K562 (cell line): ENCODE results near the gene CISD2. TPM values are rescaled to one million over a fixed set of nuclear protein-coding genes. Genes with fewer than 3 reads are reported as not detected.

Source experiments
- AFF4 ChIP-seq: sonication (generic); formaldehyde crosslinking; IDR thresholded peaks from 2 replicates; pipeline ENCODE4 v1.8.0; 2023; ENCODE audit warnings: mild to moderate bottlenecking, missing genetic modification reagents
- CBFA2T2 ChIP-seq: fragments of 450-650 bp; conservative IDR thresholded peaks from 2 replicates; pipeline ENCODE4 v1.6.1; 2017; ENCODE audit warnings: mild to moderate bottlenecking
- FOXP4 ChIP-seq: sonication (generic); formaldehyde crosslinking; IDR thresholded peaks from 2 replicates; pipeline ENCODE4 v1.8.0; 2022; ENCODE audit warnings: mild to moderate bottlenecking, missing genetic modification reagents, borderline replicate concordance
- PRDM10 ChIP-seq: fragments of 450-650 bp; IDR thresholded peaks from 2 replicates; pipeline ENCODE4 v1.6.1; 2018; ENCODE audit not compliant: partially characterized antibody
- RBM25 ChIP-seq: fragments of 200-400 bp; formaldehyde crosslinking; IDR thresholded peaks from 2 replicates; pipeline ENCODE4 v1.6.1; 2018; ENCODE audit warnings: low read length, low read depth, moderate library complexity; ENCODE audit not compliant: severe bottlenecking
- SIN3A ChIP-seq, 2 experiments: fragments of 150-350 bp in 1 of 2; IDR thresholded peaks; 2 replicates each; pipeline ENCODE4 v1.6.1; 2011 to 2016; ENCODE audit warnings: borderline replicate concordance in 2 of 2, low read depth in 2 of 2, low read length in 2 of 2, mild to moderate bottlenecking in 2 of 2, moderate library complexity in 2 of 2; ENCODE audit not compliant: control insufficient read depth in 1 of 2
- SRSF7 ChIP-seq: fragments of 200-400 bp; formaldehyde crosslinking; optimal IDR thresholded peaks from 2 replicates; pipeline ENCODE3; 2017; ENCODE audit warnings: mild to moderate bottlenecking, low read depth, low read length
- THRB ChIP-seq: fragments of 450-650 bp; formaldehyde crosslinking; conservative IDR thresholded peaks from 2 replicates; pipeline ENCODE4 v1.4.0; 2022; ENCODE audit warnings: mild to moderate bottlenecking, missing genetic modification characterization
- ZHX1 ChIP-seq: fragments of 150-350 bp; conservative IDR thresholded peaks from 2 replicates; pipeline ENCODE4 v1.6.1; 2014; ENCODE audit warnings: low read length
- ZNF197 ChIP-seq: fragments of 200-800 bp; sonication (Bioruptor generic); IDR thresholded peaks from 2 replicates; pipeline ENCODE4 v1.6.1; 2016; ENCODE audit warnings: low read depth, missing genetic modification characterization, missing compliant biosample characterization
- polyA plus RNA-seq, 8 experiments: library from polyadenylated mRNA; depleted of rRNA in 4 of 8; stranded (reverse) in 5 of 8; unstranded in 3 of 8; fragments of >200 nt; fragmentation: Nextera tagmentation in 2 of 8; fragmentation: Illumina TruSeq in 1 of 8; extraction: Ambion mirVana in 2 of 8; extraction: Trizol in 1 of 8; gene quantifications; 2 replicates each; pipeline versions ENCODE4 v1.2.1 to v1.2.3, GENCODE V29; 2011 to 2014; ENCODE audit warnings: inconsistent platforms in 1 of 8, missing spikeins in 1 of 8
- total RNA-seq, 7 experiments: library from RNA; depleted of rRNA in 6 of 7; stranded (reverse); fragments of >200 nt in 6 of 7; fragmentation: Illumina TruSeq in 2 of 7; extraction: Trizol in 2 of 7; gene quantifications; 2 replicates each; pipeline versions ENCODE4 v1.2.1 to v1.2.3, GENCODE V29; 2011 to 2021; ENCODE audit warnings: low replicate concordance in 1 of 7

The CISD2 gene
- total and polyA plus RNA-seq, 9 of the 15 experiments (the other 6 are each of a cell fraction or from before 2014, with no cell fraction given): 37.8 to 91.4 (median 59.8) TPM

GRCh38 chr4:102827674-102828496, 40.9 kb upstream of the CISD2 start (continued):
- peak; percentile 2 for TF ChIP-seq AFF4 (CRISPR knock-in tag)
- TF ChIP-seq RBM25: peak; percentile 85
- no peak for TF ChIP-seq SRSF7
- no peak for TF ChIP-seq CBFA2T2
- peak; percentile 8 to 36; a peak in 2 of 4 replicates for TF ChIP-seq SIN3A (IDR thresholded peaks at IDR 0.05; ENCODE audit: borderline replicate concordance in 2 of 2, control insufficient read depth in 1 of 2, low read depth in 2 of 2, low read length in 2 of 2)
- TF ChIP-seq ZHX1: peak; percentile 79; the same call in 1 of the 2 replicates
- peak; percentile 67; the same call in 1 of the 2 replicates for TF ChIP-seq FOXP4 (CRISPR knock-in tag)
- TF ChIP-seq ZNF197 (CRISPR knock-in tag): no peak
- peak; percentile 85 for TF ChIP-seq PRDM10
- 0 out of 2 replicates have a peak, but pooled peaks have one; percentile 26 for TF ChIP-seq THRB (CRISPR knock-in tag)
